Neural crest cell (in vitro differentiated cells): Measurements from ENCODE around the gene FXYD5. TPM values are rescaled to one million over a fixed set of nuclear protein-coding genes. Genes with fewer than 3 reads are reported as not detected.

Experiments
- DNase-seq: peaks from one replicate; pipeline ENCODE4 v3.0.0; 2021; ENCODE audit warnings: low read depth, mixed read lengths, low spot score
- H3K27ac Mint-ChIP-seq: one replicate; pipeline ENCODE4 v1.8.0; 2021; ENCODE audit warnings: mild to moderate bottlenecking, mixed read lengths; ENCODE audit not compliant: unreplicated experiment
- H3K27me3 Mint-ChIP-seq: 2 replicates; pipeline ENCODE4 v1.8.0; 2021; ENCODE audit warnings: low read depth, mild to moderate bottlenecking, mixed read lengths
- H3K36me3 Mint-ChIP-seq: 2 replicates; pipeline ENCODE4 v1.8.0; 2021; ENCODE audit warnings: low read depth, mild to moderate bottlenecking, mixed read lengths
- H3K4me1 Mint-ChIP-seq: 2 replicates; pipeline ENCODE4 v1.8.0; 2021; ENCODE audit warnings: mixed read lengths
- H3K4me3 Mint-ChIP-seq: one replicate; pipeline ENCODE4 v1.8.0; 2021; ENCODE audit warnings: mild to moderate bottlenecking, mixed read lengths
- H3K9me3 Mint-ChIP-seq: 2 replicates; pipeline ENCODE4 v1.8.0; 2021; ENCODE audit warnings: mixed read lengths
- CTCF ChIP-seq: fragments of 200-600 bp; sonication (generic); conservative IDR thresholded peaks from 2 replicates; pipeline ENCODE4 v1.5.0; 2021; ENCODE audit warnings: antibody characterized with exemption, mild to moderate bottlenecking
- total RNA-seq: library from RNA; stranded (reverse); gene quantifications from 2 replicates; pipeline ENCODE4 v1.2.1, GENCODE V29; 2021

Gene FXYD5
- total RNA-seq, 1 donor from 2014 or later = 13.3 TPM

GRCh38 chr19:35153701-35154524, 622 bp upstream of the FXYD5 start:
- Mint-ChIP-seq H3K36me3 (no peaks in the 10 kb centered on the region), H3K9me3 (no peaks in the 10 kb centered on the region), H3K27me3 (peaks cover 84% of the 10 kb centered on the region), H3K27ac (no peak overlapping the region), H3K4me1 (peaks cover 32% of the 10 kb centered on the region), H3K4me3 (peak overlapping the region; percentile 87)
- peak; percentile 57 for DNase-seq
- peak; percentile 70 for TF ChIP-seq CTCF

GRCh38 chr19:35155441-35155840, 906 bp downstream of the FXYD5 start:
- peaks cover 32% of the 10 kb centered on the region for H3K4me1 Mint-ChIP-seq
- no peak overlapping the region for H3K27ac Mint-ChIP-seq
- peak overlapping the region; percentile 87 for H3K4me3 Mint-ChIP-seq
- H3K9me3 Mint-ChIP-seq = no peaks in the 10 kb centered on the region
- no peak for TF ChIP-seq CTCF
- DNase-seq = no peak
- peaks cover 81% of the 10 kb centered on the region for H3K27me3 Mint-ChIP-seq
- no peaks in the 10 kb centered on the region for H3K36me3 Mint-ChIP-seq

GRCh38 chr19:35155981-35156672, 1.6 kb downstream of the FXYD5 start:
- Mint-ChIP-seq H3K36me3 (no peaks in the 10 kb centered on the region), H3K4me1 (peaks cover 29% of the 10 kb centered on the region), H3K4me3 (peak overlapping the region; percentile 49), H3K9me3 (no peaks in the 10 kb centered on the region), H3K27me3 (peaks cover 76% of the 10 kb centered on the region), H3K27ac (no peak overlapping the region)
- TF ChIP-seq CTCF = no peak
- DNase-seq = no peak

GRCh38 chr19:35156673-35157014, 2.1 kb downstream of the FXYD5 start:
- Mint-ChIP-seq H3K36me3 (no peaks in the 10 kb centered on the region), H3K27ac (no peak overlapping the region), H3K4me1 (peaks cover 29% of the 10 kb centered on the region), H3K9me3 (no peaks in the 10 kb centered on the region), H3K27me3 (peaks cover 72% of the 10 kb centered on the region), H3K4me3 (no peak overlapping the region)
- DNase-seq = no peak
- no peak for TF ChIP-seq CTCF

GRCh38 chr19:35157431-35157830, 2.9 kb downstream of the FXYD5 start:
- no peak for TF ChIP-seq CTCF
- DNase-seq = no peak
- Mint-ChIP-seq H3K4me3 (peak overlapping the region; percentile 58), H3K36me3 (peaks cover 5% of the 10 kb centered on the region), H3K27me3 (peaks cover 67% of the 10 kb centered on the region), H3K4me1 (peaks cover 25% of the 10 kb centered on the region), H3K27ac (no peak overlapping the region), H3K9me3 (peaks cover 4% of the 10 kb centered on the region)
